Activated CD4-positive, alpha-beta T cell treated with anti-CD3 and anti-CD28 coated beads for 36 hours (primary cell): Measurements from ENCODE around the gene UBE2A. TPM values are rescaled to one million over a fixed set of nuclear protein-coding genes. Genes with fewer than 3 reads are reported as not detected.

Experiments used
- ATAC-seq: fragments of 200-7000 bp; cut with Tn5 transposase; one replicate; pipeline ENCODE4 v1.10.0; 2021; ENCODE audit warnings: mild to moderate bottlenecking, moderate library complexity
- CTCF ChIA-PET: fragments of 350-600 bp; sonication (Branson Sonifier 250); formaldehyde crosslinking; loops from one replicate; lab custom pipeline; 2021; ENCODE audit warnings: antibody characterized with exemption; lab: Charles Lee
- POLR2A ChIA-PET: fragments of 350-600 bp; sonication (Branson Sonifier 250); formaldehyde crosslinking; loops from one replicate; lab custom pipeline; 2021; ENCODE audit warnings: antibody characterized with exemption, inconsistent platforms; lab: Charles Lee
- DNase-seq: peaks from one replicate; pipeline ENCODE4 v3.0.0-alpha.2; 2020
- H3K27ac Mint-ChIP-seq: one replicate; pipeline ENCODE4 v1.8.0; 2021; ENCODE audit warnings: mixed read lengths
- H3K27me3 Mint-ChIP-seq: one replicate; pipeline ENCODE4 v1.8.0; 2021; ENCODE audit warnings: mixed read lengths
- H3K36me3 Mint-ChIP-seq: one replicate; pipeline ENCODE4 v1.8.0; 2021; ENCODE audit warnings: low read depth, mixed read lengths
- H3K4me1 Mint-ChIP-seq: one replicate; pipeline ENCODE4 v1.8.0; 2021; ENCODE audit warnings: mixed read lengths
- H3K4me3 Mint-ChIP-seq: one replicate; pipeline ENCODE4 v1.8.0; 2021; ENCODE audit warnings: mild to moderate bottlenecking, moderate library complexity, mixed read lengths
- H3K9me3 Mint-ChIP-seq: one replicate; pipeline ENCODE4 v1.8.0; 2021; ENCODE audit warnings: low read depth, mixed read lengths
- intact Hi-C, 2 experiments: fragments of 100-400 bp; cut with DNase I in 1 of 2; cut with micrococcal nuclease in 1 of 2; formaldehyde crosslinking; loops; one replicate each; pipeline versions ENCODE4 v1.14.2 to v1.15.1; 2022 to 2024; cut with DNase I, micrococcal nuclease
- total RNA-seq, 2 experiments: library from RNA; stranded (reverse); gene quantifications; one replicate each; pipeline ENCODE4 v1.2.3, GENCODE V29; 2021

Gene UBE2A
- 10 to 100 TPM; 49.2 to 67.9 TPM for total RNA-seq

- ChIA-PET POLR2A (interaction anchor here (0.6 to 1.8 kb wide), 8 partner anchors 9 to 1586 kb away, joined by 3 to 5 read pairs (median 4); partner anchors contain the start of gene SEPTIN6), CTCF (interaction anchor here (0.7 to 1.1 kb wide), 3 partner anchors 28 to 296 kb away, joined by 3 read pairs; no protein-coding TSS in a partner anchor)
- Mint-ChIP-seq H3K27ac (peak within 1 kb of the TSS; percentile 87), H3K4me3 (peak within 1 kb of the TSS; percentile 94), H3K4me1 (peaks cover 24% of the 10 kb centered on the region), H3K36me3 (peaks cover 6% of the 10 kb centered on the region), H3K9me3 (no peaks in the 10 kb centered on the region), H3K27me3 (no peaks in the 10 kb centered on the region)
- intact Hi-C loops: loop anchor here (1.0 to 5.0 kb wide), 11 partner anchors 9 to 368 kb away; partner anchors contain the start of genes SEPTIN6 (in 2 of the 2), SLC25A5 (in 2 of the 2), STEEP1 (in 2 of the 2) and NDUFA1 (in 1 of the 2)
- DNase-seq: peak; percentile 92
- peak; percentile 92 for ATAC-seq
Observed at GRCh38 chrX:119574394-119575266, at the start of gene UBE2A. TSS of gene UBE2A (plus strand) at chrX:119574563. CDS start at chrX:119574712, 149 bp downstream.

GRCh38 chrX:119529345-119530276, 44.8 kb upstream of the UBE2A start:
- Mint-ChIP-seq H3K36me3 (no peaks in the 10 kb centered on the region), H3K4me1 (no peaks in the 10 kb centered on the region), H3K9me3 (no peaks in the 10 kb centered on the region), H3K27me3 (no peaks in the 10 kb centered on the region), H3K27ac (no peak overlapping the region), H3K4me3 (no peak overlapping the region)
- intact Hi-C loops: no loop called here
- CTCF ChIA-PET: no interaction called here
- DNase-seq (no peak), ATAC-seq (no peak)
- POLR2A ChIA-PET: no interaction called here

- intact Hi-C loops: no loop called here
- no peak for DNase-seq
- no peak for ATAC-seq
- Mint-ChIP-seq H3K27me3 (no peaks in the 10 kb centered on the region), H3K36me3 (peaks cover 14% of the 10 kb centered on the region), H3K4me3 (no peak overlapping the region), H3K9me3 (no peaks in the 10 kb centered on the region), H3K4me1 (no peaks in the 10 kb centered on the region), H3K27ac (no peak overlapping the region)
- CTCF ChIA-PET: no interaction called here
- POLR2A ChIA-PET: no interaction called here
Observed at GRCh38 chrX:119537487-119537886, 36.9 kb upstream of the UBE2A start.

GRCh38 chrX:119539872-119540271, 34.5 kb upstream of the UBE2A start:
- Mint-ChIP-seq H3K27ac (no peak overlapping the region), H3K36me3 (peaks cover 15% of the 10 kb centered on the region), H3K27me3 (no peaks in the 10 kb centered on the region), H3K4me1 (no peaks in the 10 kb centered on the region), H3K4me3 (no peak overlapping the region), H3K9me3 (no peaks in the 10 kb centered on the region)
- intact Hi-C loops: loop anchor here in 1 of 2 experiments (1.0 kb wide), 1 partner anchor 33 kb away; no protein-coding TSS in a partner anchor
- POLR2A ChIA-PET: no interaction called here
- ATAC-seq: no peak
- DNase-seq: peak; percentile 26
- CTCF ChIA-PET: interaction anchor here (0.8 kb wide), 1 partner anchor 205 kb away, joined by 3 read pairs; no protein-coding TSS in a partner anchor

GRCh38 chrX:119541188-119541587, 33.2 kb upstream of the UBE2A start:
- intact Hi-C loops: no loop called here
- DNase-seq: no peak
- ATAC-seq: no peak
- H3K27me3 Mint-ChIP-seq: no peaks in the 10 kb centered on the region
- H3K9me3 Mint-ChIP-seq: no peaks in the 10 kb centered on the region
- H3K4me3 Mint-ChIP-seq: no peak overlapping the region
- H3K4me1 Mint-ChIP-seq: no peaks in the 10 kb centered on the region
- POLR2A ChIA-PET: no interaction called here
- H3K36me3 Mint-ChIP-seq: peaks cover 13% of the 10 kb centered on the region
- no peak overlapping the region for H3K27ac Mint-ChIP-seq
- CTCF ChIA-PET: no interaction called here

GRCh38 chrX:119549327-119550016, 24.9 kb upstream of the UBE2A start:
- Mint-ChIP-seq H3K27ac (no peak overlapping the region), H3K27me3 (no peaks in the 10 kb centered on the region), H3K4me1 (peaks cover 10% of the 10 kb centered on the region), H3K9me3 (no peaks in the 10 kb centered on the region), H3K4me3 (no peak overlapping the region), H3K36me3 (peaks cover 2% of the 10 kb centered on the region)
- POLR2A ChIA-PET: no interaction called here
- ATAC-seq (no peak), DNase-seq (no peak)
- intact Hi-C loops: no loop called here
- CTCF ChIA-PET: interaction anchor here (0.6 to 0.9 kb wide), 3 partner anchors 30 to 178 kb away, joined by 3 to 4 read pairs (median 4); no protein-coding TSS in a partner anchor

GRCh38 chrX:119552508-119552907, 21.9 kb upstream of the UBE2A start:
- intact Hi-C loops: no loop called here
- H3K4me3 Mint-ChIP-seq: no peak overlapping the region
- CTCF ChIA-PET: no interaction called here
- no peak overlapping the region for H3K27ac Mint-ChIP-seq
- H3K4me1 Mint-ChIP-seq: peaks cover 7% of the 10 kb centered on the region
- ATAC-seq (no peak), DNase-seq (no peak)
- POLR2A ChIA-PET: no interaction called here
- H3K27me3 Mint-ChIP-seq: no peaks in the 10 kb centered on the region
- peaks cover 7% of the 10 kb centered on the region for H3K36me3 Mint-ChIP-seq
- H3K9me3 Mint-ChIP-seq: no peaks in the 10 kb centered on the region

GRCh38 chrX:119565107-119565663, 9.2 kb upstream of the UBE2A start, which contains the start of gene STEEP1:
TSS of gene STEEP1 (minus strand) at chrX:119565409. CDS start at chrX:119565355, 54 bp downstream.
- POLR2A ChIA-PET: interaction anchor here (0.5 to 0.7 kb wide), 2 partner anchors 19 to 309 kb away, joined by 3 to 5 read pairs; no protein-coding TSS in a partner anchor
- peak within 1 kb of the TSS; percentile 91 for H3K27ac Mint-ChIP-seq
- intact Hi-C loops: loop anchor here (1.0 to 2.0 kb wide), 4 partner anchors 9 to 128 kb away; partner anchors contain the start of genes NKRF (in 2 of the 2), UBE2A (in 2 of the 2), SEPTIN6 (in 1 of the 2) and SLC25A5 (in 1 of the 2)
- CTCF ChIA-PET: no interaction called here
- DNase-seq: peak; percentile 93
- H3K9me3 Mint-ChIP-seq: no peaks in the 10 kb centered on the region
- H3K36me3 Mint-ChIP-seq: peaks cover 2% of the 10 kb centered on the region
- H3K4me3 Mint-ChIP-seq: peak within 1 kb of the TSS; percentile 89
- ATAC-seq: peak; percentile 99
- no peaks in the 10 kb centered on the region for H3K27me3 Mint-ChIP-seq
- H3K4me1 Mint-ChIP-seq: peaks cover 12% of the 10 kb centered on the region

- Mint-ChIP-seq H3K4me1 (peaks cover 10% of the 10 kb centered on the region), H3K4me3 (no peak overlapping the region), H3K9me3 (no peaks in the 10 kb centered on the region), H3K36me3 (no peaks in the 10 kb centered on the region), H3K27ac (no peak overlapping the region), H3K27me3 (no peaks in the 10 kb centered on the region)
- CTCF ChIA-PET: no interaction called here
- intact Hi-C loops: loop anchor here (5.0 kb wide), 2 partner anchors 122 to 372 kb away; partner anchors contain the start of genes NKAP (in 1 of the 2) and SEPTIN6 (in 1 of the 2)
- DNase-seq (no peak), ATAC-seq (no peak)
- POLR2A ChIA-PET: no interaction called here
Observed at GRCh38 chrX:119570351-119570835, 4.0 kb upstream of the UBE2A start.

GRCh38 chrX:119573222-119573621, 1.1 kb upstream of the UBE2A start:
- H3K9me3 Mint-ChIP-seq: no peaks in the 10 kb centered on the region
- ChIA-PET POLR2A (interaction anchor here (1.8 kb wide), 1 partner anchor 33 kb away, joined by 5 read pairs; no protein-coding TSS in a partner anchor), CTCF (interaction anchor here (1.2 kb wide), 1 partner anchor 33 kb away, joined by 4 read pairs; no protein-coding TSS in a partner anchor)
- intact Hi-C loops: loop anchor here (1.0 to 5.0 kb wide), 3 partner anchors 34 to 369 kb away; partner anchors contain the start of genes NKAP (in 1 of the 2) and SEPTIN6 (in 1 of the 2)
- peak overlapping the region; percentile 94 for H3K4me3 Mint-ChIP-seq
- ATAC-seq: no peak
- peaks cover 19% of the 10 kb centered on the region for H3K4me1 Mint-ChIP-seq
- H3K36me3 Mint-ChIP-seq: peaks cover 3% of the 10 kb centered on the region
- no peak for DNase-seq
- H3K27me3 Mint-ChIP-seq: no peaks in the 10 kb centered on the region
- peak overlapping the region; percentile 87 for H3K27ac Mint-ChIP-seq
